HG03342 (cell line): ENCODE results near the gene TMEM9B.
A peak's percentile ranks its signal among the peaks of the same experiment; 100 is the strongest.

Source experiments
- ATAC-seq: cut with Tn5 transposase; IDR thresholded peaks from one replicate; pipeline ENCODE4 v1.9.1; 2021; ENCODE audit warnings: mild to moderate bottlenecking, moderate library complexity; ENCODE audit not compliant: unreplicated experiment

The TMEM9B gene

GRCh38 chr11:8932564-8933180 is 31.6 kb downstream of the TMEM9B start, which contains the start of gene C11orf16:
Gene C11orf16, minus strand, starts transcription at chr11:8932947. Its CDS starts 639 bp downstream, at chr11:8932308.
- ATAC-seq, result no peak

- no peak for ATAC-seq
These were observed 33.6 kb downstream of the TMEM9B start for GRCh38 chr11:8930456-8931175.

- ATAC-seq, result no peak
These were observed 35.1 kb downstream of the TMEM9B start for GRCh38 chr11:8928981-8929615.

DNA sequence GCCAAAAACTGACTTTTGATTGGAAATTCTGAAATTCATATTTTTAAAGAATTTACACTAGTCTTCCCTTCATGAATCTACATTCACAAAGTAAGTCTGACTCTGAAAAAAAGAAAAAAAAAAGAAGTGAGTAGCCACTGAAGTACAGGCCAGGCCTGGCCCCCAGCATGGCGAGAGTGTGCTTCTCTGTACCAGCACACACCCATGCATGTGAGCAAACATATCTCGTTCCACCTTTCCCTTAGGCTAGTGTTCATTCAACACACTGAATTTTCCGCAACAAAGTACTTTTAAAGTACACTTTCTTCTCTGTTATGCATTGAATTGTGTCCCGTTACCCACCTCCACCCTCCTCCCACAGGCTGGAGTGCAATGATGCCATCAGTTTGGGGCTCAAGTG is 36.0 kb downstream of the TMEM9B start:
- ATAC-seq, result no peak

- ATAC-seq, result no peak
These were observed 37.0 kb downstream of the TMEM9B start for GRCh38 chr11:8927233-8927632.

DNA sequence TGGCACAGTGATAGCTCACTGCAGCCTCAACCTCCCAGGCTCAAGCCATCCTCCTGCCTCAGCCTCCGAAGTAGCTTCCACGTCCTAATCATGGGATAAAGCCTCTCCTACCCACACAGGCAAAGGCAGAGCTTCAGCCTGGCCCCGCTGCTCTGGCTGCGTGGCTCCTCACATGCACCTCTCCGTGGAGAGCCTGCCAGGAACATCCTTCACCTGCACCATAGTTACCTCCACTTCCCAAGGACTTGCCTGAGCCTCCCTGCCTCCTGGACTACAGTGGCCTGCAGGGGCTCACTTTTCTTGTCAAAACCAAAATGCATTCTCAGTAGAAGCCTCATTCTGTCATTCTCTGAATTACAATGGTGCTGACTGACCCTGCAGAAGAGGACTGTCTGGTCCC is 38.0 kb downstream of the TMEM9B start:
- no peak for ATAC-seq

DNA sequence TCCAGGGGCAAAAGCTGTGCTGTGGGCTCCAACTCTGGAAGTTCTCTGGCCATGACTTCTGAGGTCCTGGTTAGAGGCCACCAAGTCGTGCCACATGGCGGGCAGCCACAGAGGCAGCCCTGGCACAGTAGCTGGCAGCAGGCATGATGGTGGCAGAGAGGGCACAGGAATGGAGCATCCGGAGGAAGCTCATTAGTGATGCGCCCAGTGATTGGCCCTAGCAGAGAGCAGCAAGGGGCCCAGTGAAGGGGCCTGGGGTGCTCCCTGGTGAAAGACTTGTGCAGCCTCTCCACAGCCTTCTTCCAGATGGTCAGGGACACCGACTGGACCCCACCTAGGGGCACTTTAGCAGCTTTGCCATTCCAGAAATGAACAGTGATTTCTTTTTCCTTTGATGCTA is 38.5 kb downstream of the TMEM9B start:
- no peak for ATAC-seq

DNA sequence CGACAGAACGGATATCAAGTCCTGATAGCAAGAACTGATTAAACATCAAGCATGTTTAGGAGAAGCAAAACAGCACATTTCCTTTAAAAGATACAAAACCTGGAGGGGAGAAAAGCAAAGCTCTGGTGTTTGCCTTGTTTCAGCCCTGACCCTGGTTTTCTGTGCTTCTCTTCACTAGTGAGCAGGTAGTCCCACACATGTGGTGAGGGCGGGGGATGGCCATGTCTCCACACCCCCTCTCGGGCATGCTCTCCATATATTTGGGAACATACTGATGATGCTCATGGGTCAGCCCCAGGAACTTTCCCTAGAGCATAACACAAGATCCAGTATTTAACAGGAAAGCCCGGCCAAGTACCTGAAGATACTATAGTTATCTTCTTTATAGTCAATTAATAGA is 41.6 kb downstream of the TMEM9B start:
- ATAC-seq, result no peak

GRCh38 chr11:8917157-8917825 is 47.0 kb downstream of the TMEM9B start:
- no peak for ATAC-seq

DNA sequence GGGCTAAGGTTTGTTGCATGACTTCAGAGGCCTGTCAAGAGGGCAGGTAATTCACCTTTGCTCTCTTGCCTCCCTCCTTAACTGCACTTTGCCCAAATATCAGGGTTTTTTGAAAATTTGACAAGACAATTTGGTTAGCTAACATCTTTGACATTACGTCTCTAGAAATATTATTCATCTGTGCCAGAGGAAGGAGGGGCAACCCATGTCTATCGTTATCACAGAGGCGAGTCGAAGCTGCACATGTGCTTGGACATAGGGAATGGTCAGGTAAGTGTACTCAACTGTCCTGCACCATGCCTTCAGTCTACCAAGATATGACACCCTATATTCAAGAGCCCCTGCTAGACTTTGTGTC is 49.6 kb downstream of the TMEM9B start:
- ATAC-seq, result no peak

GRCh38 chr11:8913961-8914660 is 50.1 kb downstream of the TMEM9B start:
- no peak for ATAC-seq

DNA sequence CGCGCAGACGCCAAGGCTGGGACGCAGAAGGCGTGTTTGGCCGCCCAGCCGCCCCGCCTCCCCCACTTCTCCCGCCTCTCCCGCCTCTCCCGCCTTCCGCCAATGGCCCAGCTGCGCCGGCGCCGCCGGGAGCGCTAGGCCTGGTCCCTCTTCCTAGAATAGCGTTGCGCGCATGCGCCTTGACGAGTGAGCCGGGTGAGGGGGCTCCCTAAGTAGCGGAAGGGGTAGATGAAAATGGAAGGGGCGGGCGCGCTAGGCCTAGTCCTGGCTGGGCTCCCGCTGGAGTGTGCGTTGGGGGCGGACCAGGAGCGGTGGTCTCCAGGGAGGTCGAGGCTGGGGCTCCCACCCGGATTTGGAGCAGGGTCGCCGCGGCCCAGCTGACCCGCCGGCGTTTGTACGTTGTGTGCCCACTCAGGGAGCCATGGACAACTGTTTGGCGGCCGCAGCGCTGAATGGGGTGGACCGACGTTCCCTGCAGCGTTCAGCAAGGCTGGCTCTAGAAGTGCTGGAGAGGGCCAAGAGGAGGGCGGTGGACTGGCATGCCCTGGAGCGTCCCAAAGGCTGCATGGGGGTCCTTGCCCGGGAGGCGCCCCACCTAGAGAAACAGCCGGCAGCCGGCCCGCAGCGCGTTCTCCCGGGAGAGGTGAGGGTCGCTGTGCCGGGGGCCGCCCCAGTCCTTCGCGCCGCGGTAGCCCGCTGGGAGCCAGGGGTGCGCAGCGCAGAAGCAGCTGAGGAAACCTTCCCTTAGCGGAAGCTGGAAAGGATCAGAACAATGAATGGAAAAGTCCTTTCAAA is 53.0 kb downstream of the TMEM9B start, which contains the start of gene AKIP1:
TSS of gene AKIP1 (plus strand) at position 161 of the 795 bp plus-strand sequence. CDS start at position 422, 261 bp downstream.
- ATAC-seq, result peak; percentile 58

DNA sequence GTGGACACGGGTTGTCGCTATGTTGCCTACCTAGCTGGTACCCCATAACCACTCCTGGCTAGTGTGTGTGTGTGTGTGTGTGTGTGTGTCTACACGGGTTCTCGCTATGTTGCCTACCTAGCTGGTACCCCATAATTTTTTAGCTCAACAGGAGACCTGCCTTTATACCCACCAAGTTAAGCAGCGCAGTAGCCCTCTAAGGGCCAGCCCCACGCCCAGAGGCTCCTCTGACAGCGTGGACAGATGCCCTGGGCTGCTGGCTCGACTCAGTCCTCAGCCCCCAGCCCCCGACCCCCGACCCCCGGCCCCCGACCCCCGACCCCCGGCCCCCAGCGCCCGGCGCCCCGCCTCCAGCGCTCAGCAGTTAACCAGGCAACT is 53.6 kb downstream of the TMEM9B start:
- peak; percentile 3 for ATAC-seq

DNA sequence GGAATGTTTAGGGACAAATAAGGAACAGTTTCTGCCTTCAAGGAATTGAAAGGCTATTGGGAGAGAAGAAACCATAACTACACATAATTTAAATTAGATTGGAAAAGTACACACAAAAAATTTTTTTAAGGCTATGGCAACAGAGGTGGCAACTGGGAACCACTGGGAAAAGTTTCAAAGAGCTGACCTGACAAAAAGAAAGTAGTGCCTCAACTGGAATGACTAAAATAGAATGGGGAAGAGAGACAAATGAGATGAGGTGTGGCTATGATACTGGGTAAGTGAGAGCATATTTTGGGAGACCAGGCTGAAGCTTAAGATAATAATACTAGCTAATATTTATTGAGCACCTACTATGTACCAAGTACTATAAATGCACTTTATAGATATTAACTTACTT is 56.1 kb downstream of the TMEM9B start:
- no peak for ATAC-seq

GRCh38 chr11:8907116-8907515 is 57.1 kb downstream of the TMEM9B start:
- ATAC-seq, result no peak

GRCh38 chr11:8905528-8906165 is 58.6 kb downstream of the TMEM9B start:
- ATAC-seq, result no peak

GRCh38 chr11:8899119-8899753 is 65.0 kb downstream of the TMEM9B start:
- ATAC-seq, result no peak
